K562 (cell line): ENCODE data around the gene NAA10. TPM values are rescaled to one million over a fixed set of nuclear protein-coding genes. Genes with fewer than 3 reads are reported as not detected.
A peak's percentile ranks its signal among the peaks of the same experiment; 100 is the strongest.

ENCODE experiments used
- ATF1 ChIP-seq, 2 experiments: fragments of 450-650 bp in 1 of 2; IDR thresholded peaks; 2 replicates each; pipeline ENCODE4 v1.6.1; 2016; ENCODE audit warnings: missing compliant biosample characterization in 1 of 2, missing genetic modification characterization in 1 of 2
- CC2D1A ChIP-seq: fragments of 450-650 bp; IDR thresholded peaks from 2 replicates; pipeline ENCODE4 v1.6.1; 2017; ENCODE audit warnings: mild to moderate bottlenecking
- EP400 ChIP-seq: fragments of 450-650 bp; IDR thresholded peaks from 2 replicates; pipeline ENCODE4 v1.6.1; 2017; ENCODE audit warnings: antibody characterized with exemption, mild to moderate bottlenecking, moderate library complexity
- NEUROD1 ChIP-seq: fragments of 150-350 bp; IDR thresholded peaks from 2 replicates; pipeline ENCODE4 v1.6.1; 2014; ENCODE audit warnings: borderline replicate concordance, low read length, low read depth; ENCODE audit not compliant: partially characterized antibody
- POLR2A ChIP-seq: fragments of 450-650 bp; conservative IDR thresholded peaks from 2 replicates; pipeline ENCODE4 v1.6.1; 2016
- ZKSCAN8 ChIP-seq: fragments of 200-800 bp; sonication (Bioruptor generic); IDR thresholded peaks from 2 replicates; pipeline ENCODE4 v1.6.1; 2016; ENCODE audit warnings: missing genetic modification characterization, missing compliant biosample characterization
- ZNF197 ChIP-seq: fragments of 200-800 bp; sonication (Bioruptor generic); IDR thresholded peaks from 2 replicates; pipeline ENCODE4 v1.6.1; 2016; ENCODE audit warnings: low read depth, missing genetic modification characterization, missing compliant biosample characterization
- ZNF57 ChIP-seq: fragments of 450-650 bp; formaldehyde crosslinking; IDR thresholded peaks from 2 replicates; pipeline ENCODE4 v1.4.0; 2020; ENCODE audit warnings: mild to moderate bottlenecking, moderate library complexity
- polyA plus RNA-seq, 8 experiments: library from polyadenylated mRNA; depleted of rRNA in 4 of 8; stranded (reverse) in 5 of 8; unstranded in 3 of 8; fragments of >200 nt; fragmentation: Nextera tagmentation in 2 of 8; fragmentation: Illumina TruSeq in 1 of 8; extraction: Ambion mirVana in 2 of 8; extraction: Trizol in 1 of 8; gene quantifications; 2 replicates each; pipeline versions ENCODE4 v1.2.1 to v1.2.3, GENCODE V29; 2011 to 2014; ENCODE audit warnings: inconsistent platforms in 1 of 8, missing spikeins in 1 of 8
- total RNA-seq, 7 experiments: library from RNA; depleted of rRNA in 6 of 7; stranded (reverse); fragments of >200 nt in 6 of 7; fragmentation: Illumina TruSeq in 2 of 7; extraction: Trizol in 2 of 7; gene quantifications; 2 replicates each; pipeline versions ENCODE4 v1.2.1 to v1.2.3, GENCODE V29; 2011 to 2021; ENCODE audit warnings: low replicate concordance in 1 of 7
- TF ChIP-seq, protein P1 (sequence below), 2 experiments: fragments of 250-450 bp in 1 of 2; fragments of 450-650 bp in 1 of 2; sonication (Bioruptor Pico) in 1 of 2; IDR thresholded peaks; 2 replicates each; pipeline versions ENCODE4 v1.6.1 to v1.8.0; 2016 to 2021; ENCODE audit warnings: mild to moderate bottlenecking in 2 of 2, moderate library complexity in 2 of 2, missing compliant biosample characterization in 1 of 2, missing genetic modification characterization in 1 of 2
- TF ChIP-seq, protein P2 (sequence below), 2 experiments: fragments of 450-650 bp; IDR thresholded peaks; 2 replicates each; pipeline ENCODE4 v1.6.1; 2016; ENCODE audit warnings: mild to moderate bottlenecking in 2 of 2, borderline replicate concordance in 1 of 2, low read depth in 1 of 2, moderate library complexity in 1 of 2
- TF ChIP-seq, protein P3 (sequence below), 3 experiments: IDR thresholded peaks in 2 of 3; conservative IDR thresholded peaks in 1 of 3; 2 replicates each; pipeline ENCODE4 v1.5.1; 2011 to 2012; ENCODE audit warnings: low read length in 3 of 3, mild to moderate bottlenecking in 3 of 3, control low read depth in 2 of 3, improper control_type of control experiment in 1 of 3, inconsistent platforms in 1 of 3, low read depth in 1 of 3, mixed read lengths in 1 of 3, moderate library complexity in 1 of 3; ENCODE audit not compliant: insufficient read depth in 2 of 3
- TF ChIP-seq, protein P4 (sequence below), 2 experiments: IDR thresholded peaks; 2 replicates each; pipeline ENCODE4 v1.6.1; 2011; ENCODE audit warnings: borderline replicate concordance in 1 of 2, control low read depth in 1 of 2, low read depth in 1 of 2, low read length in 1 of 2, mild to moderate bottlenecking in 1 of 2, mixed read lengths in 1 of 2, moderate library complexity in 1 of 2; ENCODE audit not compliant: insufficient read depth in 1 of 2, insufficient read length in 1 of 2, poor library complexity in 1 of 2, severe bottlenecking in 1 of 2; ENCODE audit errors: extremely low read depth in 1 of 2

The NAA10 gene
- total and polyA plus RNA-seq, 9 of the 15 experiments (the other 6 are each of a cell fraction or from before 2014, with no cell fraction given): 11.1 to 250 (median 134) TPM

DNA sequence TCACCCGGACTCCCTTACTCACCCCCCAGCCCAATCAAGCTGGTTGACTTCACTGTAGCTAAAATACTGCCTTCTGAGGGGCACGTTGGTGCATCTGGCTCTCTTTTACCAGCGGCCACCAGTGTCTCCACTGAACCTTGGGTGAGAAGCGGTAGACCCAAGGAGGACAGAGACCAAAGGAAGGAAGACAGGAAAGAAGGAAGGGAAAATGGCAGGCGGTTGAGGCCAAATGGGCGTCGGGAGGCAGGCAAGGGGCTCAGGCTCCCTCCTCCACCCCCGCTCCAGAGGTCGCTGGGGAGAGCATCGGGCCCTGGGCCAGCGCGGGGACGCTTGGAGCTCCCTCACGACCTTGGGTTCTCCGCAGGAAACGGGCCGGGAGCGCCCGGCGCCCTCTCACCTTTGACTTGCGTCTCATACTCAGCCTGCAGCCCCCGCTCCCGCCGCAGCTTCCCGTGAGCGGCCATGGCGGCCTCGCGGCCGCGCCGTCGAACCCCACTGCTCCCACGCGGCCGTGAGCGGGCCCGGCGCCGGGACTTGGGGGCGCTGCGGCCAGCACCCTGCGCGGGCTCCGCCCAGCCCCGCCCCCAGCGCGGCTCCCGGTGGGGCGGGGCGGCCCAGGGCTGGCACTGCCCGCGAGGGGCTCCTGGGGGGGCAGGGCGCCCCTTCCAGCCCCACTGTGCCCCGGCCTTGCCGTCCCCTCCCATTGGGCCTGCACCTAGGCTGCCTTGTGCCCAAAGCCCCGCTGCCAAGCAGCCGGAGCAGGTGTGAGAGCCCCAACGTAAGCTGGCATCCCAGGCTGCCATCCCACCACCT lies 8.9 kb downstream of the NAA10 start, which contains the start of gene ARHGAP4 (continued):
- TF ChIP-seq, protein P1, sequence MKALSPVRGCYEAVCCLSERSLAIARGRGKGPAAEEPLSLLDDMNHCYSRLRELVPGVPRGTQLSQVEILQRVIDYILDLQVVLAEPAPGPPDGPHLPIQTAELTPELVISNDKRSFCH (CRISPR knock-in tag; IDR thresholded peaks at IDR 0.05): no peak
- TF ChIP-seq, protein P1 (tag; IDR thresholded peaks at IDR 0.05): 0 out of 2 replicates have a peak, but pooled peaks have one; percentile 38
- TF ChIP-seq ZNF197 (0 out of 2 replicates have a peak, but pooled peaks have one; percentile 54), NEUROD1 (no peak), ZKSCAN8 (CRISPR knock-in tag) (no peak), POLR2A (peak; percentile 99), EP400 (no peak), ATF1 (CRISPR knock-in tag; IDR thresholded peaks at IDR 0.05) (no peak), ATF1 (tag; IDR thresholded peaks at IDR 0.05) (no peak), CC2D1A (no peak), ZNF57 (0 out of 2 replicates have a peak, but pooled peaks have one; percentile 63)
- TF ChIP-seq, protein P2, sequence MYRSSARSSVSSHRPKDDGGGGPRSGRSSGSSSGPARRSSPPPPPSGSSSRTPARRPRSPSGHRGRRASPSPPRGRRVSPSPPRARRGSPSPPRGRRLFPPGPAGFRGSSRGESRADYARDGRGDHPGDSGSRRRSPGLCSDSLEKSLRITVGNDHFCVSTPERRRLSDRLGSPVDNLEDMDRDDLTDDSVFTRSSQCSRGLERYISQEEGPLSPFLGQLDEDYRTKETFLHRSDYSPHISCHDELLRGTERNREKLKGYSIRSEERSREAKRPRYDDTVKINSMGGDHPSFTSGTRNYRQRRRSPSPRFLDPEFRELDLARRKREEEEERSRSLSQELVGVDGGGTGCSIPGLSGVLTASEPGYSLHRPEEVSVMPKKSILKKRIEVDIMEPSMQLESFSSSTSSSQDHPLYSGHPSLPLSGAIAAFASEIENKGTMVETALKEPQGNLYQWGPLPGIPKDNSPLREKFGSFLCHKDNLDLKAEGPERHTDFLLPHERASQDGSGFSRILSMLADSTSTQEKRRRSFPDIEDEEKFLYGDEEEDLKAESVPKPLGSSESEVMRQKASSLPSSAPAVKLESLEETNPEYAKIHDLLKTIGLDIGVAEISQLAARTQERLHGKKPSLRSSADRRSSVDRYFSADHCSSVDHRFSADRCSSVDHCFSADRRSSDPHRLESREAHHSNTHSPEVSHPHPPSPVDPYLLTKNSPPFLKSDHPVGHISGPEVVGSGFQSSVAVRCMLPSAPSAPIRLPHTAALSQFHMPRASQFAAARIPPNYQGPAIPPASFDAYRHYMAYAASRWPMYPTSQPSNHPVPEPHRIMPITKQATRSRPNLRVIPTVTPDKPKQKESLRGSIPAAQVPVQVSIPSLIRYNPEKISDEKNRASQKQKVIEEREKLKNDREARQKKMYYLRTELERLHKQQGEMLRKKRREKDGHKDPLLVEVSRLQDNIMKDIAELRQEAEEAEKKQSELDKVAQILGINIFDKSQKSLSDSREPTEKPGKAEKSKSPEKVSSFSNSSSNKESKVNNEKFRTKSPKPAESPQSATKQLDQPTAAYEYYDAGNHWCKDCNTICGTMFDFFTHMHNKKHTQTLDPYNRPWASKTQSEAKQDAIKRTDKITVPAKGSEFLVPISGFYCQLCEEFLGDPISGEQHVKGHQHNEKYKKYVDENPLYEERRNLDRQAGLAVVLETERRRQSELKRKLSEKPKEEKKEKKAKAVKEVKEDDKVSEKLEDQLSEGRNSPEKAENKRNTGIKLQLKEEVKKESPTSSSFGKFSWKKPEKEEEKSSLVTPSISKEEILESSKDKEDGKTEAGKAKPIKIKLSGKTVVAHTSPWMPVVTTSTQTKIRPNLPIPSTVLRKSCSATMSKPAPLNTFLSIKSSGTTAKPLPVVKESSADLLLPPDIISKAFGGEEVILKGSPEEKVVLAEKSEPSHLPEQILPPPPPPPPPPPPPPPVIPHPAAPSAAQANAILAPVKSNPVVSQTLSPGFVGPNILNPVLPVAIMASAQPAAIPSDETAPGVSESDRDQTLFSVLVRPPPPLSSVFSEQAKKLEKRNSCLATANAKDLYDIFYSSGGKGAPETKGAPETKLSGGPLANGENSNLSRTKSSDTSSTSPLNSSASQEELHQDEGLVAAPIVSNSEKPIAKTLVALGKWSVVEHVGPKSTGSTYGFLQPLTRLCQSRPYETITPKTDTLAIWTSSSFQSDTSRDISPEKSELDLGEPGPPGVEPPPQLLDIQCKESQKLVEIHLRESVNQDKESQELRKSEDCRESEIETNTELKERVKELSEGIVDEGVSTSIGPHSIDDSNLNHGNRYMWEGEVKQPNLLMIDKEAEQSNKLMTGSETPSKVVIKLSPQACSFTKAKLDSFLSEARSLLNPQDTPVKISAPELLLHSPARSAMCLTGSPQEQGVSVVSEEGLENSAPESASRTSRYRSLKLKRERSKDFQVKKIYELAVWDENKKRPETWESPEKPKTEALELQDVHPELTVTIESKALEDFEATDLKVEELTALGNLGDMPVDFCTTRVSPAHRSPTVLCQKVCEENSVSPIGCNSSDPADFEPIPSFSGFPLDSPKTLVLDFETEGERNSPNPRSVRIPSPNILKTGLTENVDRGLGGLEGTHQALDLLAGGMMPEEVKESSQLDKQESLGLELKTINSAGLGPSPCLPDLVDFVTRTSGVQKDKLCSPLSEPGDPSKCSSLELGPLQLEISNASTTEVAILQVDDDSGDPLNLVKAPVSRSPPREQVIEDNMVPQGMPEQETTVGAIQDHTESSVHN (IDR thresholded peaks at IDR 0.05; ENCODE audit: borderline replicate concordance in 1 of 2, low read depth in 1 of 2): no peak
- TF ChIP-seq, protein P3, sequence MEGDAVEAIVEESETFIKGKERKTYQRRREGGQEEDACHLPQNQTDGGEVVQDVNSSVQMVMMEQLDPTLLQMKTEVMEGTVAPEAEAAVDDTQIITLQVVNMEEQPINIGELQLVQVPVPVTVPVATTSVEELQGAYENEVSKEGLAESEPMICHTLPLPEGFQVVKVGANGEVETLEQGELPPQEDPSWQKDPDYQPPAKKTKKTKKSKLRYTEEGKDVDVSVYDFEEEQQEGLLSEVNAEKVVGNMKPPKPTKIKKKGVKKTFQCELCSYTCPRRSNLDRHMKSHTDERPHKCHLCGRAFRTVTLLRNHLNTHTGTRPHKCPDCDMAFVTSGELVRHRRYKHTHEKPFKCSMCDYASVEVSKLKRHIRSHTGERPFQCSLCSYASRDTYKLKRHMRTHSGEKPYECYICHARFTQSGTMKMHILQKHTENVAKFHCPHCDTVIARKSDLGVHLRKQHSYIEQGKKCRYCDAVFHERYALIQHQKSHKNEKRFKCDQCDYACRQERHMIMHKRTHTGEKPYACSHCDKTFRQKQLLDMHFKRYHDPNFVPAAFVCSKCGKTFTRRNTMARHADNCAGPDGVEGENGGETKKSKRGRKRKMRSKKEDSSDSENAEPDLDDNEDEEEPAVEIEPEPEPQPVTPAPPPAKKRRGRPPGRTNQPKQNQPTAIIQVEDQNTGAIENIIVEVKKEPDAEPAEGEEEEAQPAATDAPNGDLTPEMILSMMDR (IDR thresholded peaks at IDR 0.05 in 2 of 3, conservative IDR thresholded peaks at IDR 0.05 in 1 of 3; ENCODE audit: insufficient read depth in 2 of 3, low read depth in 1 of 3, low read length in 3 of 3): peak in 1 of 3 experiments; percentile 7; a peak in 1 of 6 replicates
- TF ChIP-seq, protein P4, sequence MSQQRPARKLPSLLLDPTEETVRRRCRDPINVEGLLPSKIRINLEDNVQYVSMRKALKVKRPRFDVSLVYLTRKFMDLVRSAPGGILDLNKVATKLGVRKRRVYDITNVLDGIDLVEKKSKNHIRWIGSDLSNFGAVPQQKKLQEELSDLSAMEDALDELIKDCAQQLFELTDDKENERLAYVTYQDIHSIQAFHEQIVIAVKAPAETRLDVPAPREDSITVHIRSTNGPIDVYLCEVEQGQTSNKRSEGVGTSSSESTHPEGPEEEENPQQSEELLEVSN (IDR thresholded peaks at IDR 0.05; ENCODE audit: borderline replicate concordance in 1 of 2, extremely low read depth in 1 of 2, insufficient read depth in 1 of 2, insufficient read length in 1 of 2, low read depth in 1 of 2, low read length in 1 of 2, poor library complexity in 1 of 2, severe bottlenecking in 1 of 2): peak; percentile 95 to 98
